ENCODE measurements around the gene NOM1. TPM values are rescaled to one million over a fixed set of nuclear protein-coding genes. Genes with fewer than 3 reads are reported as not detected.

The NOM1 gene
- total RNA-seq, 4 donors from 2014 or later: 2.6 to 26.2 (median 20.4) TPM

GRCh38 chr7:156979711-156980110, 30.2 kb downstream of the NOM1 start:
- H3K27ac ChIP-seq: no peak overlapping the region
- H3K4me3 ChIP-seq: no peak overlapping the region
- TF ChIP-seq POLR2A (IDR thresholded peaks at IDR 0.05): no peak
- TF ChIP-seq, protein P1, sequence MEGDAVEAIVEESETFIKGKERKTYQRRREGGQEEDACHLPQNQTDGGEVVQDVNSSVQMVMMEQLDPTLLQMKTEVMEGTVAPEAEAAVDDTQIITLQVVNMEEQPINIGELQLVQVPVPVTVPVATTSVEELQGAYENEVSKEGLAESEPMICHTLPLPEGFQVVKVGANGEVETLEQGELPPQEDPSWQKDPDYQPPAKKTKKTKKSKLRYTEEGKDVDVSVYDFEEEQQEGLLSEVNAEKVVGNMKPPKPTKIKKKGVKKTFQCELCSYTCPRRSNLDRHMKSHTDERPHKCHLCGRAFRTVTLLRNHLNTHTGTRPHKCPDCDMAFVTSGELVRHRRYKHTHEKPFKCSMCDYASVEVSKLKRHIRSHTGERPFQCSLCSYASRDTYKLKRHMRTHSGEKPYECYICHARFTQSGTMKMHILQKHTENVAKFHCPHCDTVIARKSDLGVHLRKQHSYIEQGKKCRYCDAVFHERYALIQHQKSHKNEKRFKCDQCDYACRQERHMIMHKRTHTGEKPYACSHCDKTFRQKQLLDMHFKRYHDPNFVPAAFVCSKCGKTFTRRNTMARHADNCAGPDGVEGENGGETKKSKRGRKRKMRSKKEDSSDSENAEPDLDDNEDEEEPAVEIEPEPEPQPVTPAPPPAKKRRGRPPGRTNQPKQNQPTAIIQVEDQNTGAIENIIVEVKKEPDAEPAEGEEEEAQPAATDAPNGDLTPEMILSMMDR (IDR thresholded peaks at IDR 0.05): no peak
- no peaks in the 10 kb centered on the region for H3K4me1 ChIP-seq
- intact Hi-C loops (cut with DNase I; ENCODE audit: low total_unique reads): no loop called here
- peaks cover 0 to 8% of the 10 kb centered on the region in 2 donors for H3K9me3 ChIP-seq
- DNase-seq: no peak
- no peaks in the 10 kb centered on the region for H3K27me3 ChIP-seq
- H3K36me3 ChIP-seq: no peaks in the 10 kb centered on the region

- TF ChIP-seq, protein P1 (IDR thresholded peaks at IDR 0.05): no peak
- TF ChIP-seq POLR2A (IDR thresholded peaks at IDR 0.05): no peak
- Histone ChIP-seq H3K27ac (peak overlapping the region; percentile 48 to 56), H3K4me1 (no peaks in the 10 kb centered on the region), H3K36me3 (no peaks in the 10 kb centered on the region), H3K27me3 (no peaks in the 10 kb centered on the region), H3K4me3 (no peak overlapping the region), H3K9me3 (peaks cover 0 to 4% of the 10 kb centered on the region in 2 donors)
- intact Hi-C loops (cut with DNase I; ENCODE audit: low total_unique reads): no loop called here
- DNase-seq: peak in 1 of 2 donors; percentile 42
Observed at GRCh38 chr7:156984174-156984891, 34.8 kb downstream of the NOM1 start.

DNA sequence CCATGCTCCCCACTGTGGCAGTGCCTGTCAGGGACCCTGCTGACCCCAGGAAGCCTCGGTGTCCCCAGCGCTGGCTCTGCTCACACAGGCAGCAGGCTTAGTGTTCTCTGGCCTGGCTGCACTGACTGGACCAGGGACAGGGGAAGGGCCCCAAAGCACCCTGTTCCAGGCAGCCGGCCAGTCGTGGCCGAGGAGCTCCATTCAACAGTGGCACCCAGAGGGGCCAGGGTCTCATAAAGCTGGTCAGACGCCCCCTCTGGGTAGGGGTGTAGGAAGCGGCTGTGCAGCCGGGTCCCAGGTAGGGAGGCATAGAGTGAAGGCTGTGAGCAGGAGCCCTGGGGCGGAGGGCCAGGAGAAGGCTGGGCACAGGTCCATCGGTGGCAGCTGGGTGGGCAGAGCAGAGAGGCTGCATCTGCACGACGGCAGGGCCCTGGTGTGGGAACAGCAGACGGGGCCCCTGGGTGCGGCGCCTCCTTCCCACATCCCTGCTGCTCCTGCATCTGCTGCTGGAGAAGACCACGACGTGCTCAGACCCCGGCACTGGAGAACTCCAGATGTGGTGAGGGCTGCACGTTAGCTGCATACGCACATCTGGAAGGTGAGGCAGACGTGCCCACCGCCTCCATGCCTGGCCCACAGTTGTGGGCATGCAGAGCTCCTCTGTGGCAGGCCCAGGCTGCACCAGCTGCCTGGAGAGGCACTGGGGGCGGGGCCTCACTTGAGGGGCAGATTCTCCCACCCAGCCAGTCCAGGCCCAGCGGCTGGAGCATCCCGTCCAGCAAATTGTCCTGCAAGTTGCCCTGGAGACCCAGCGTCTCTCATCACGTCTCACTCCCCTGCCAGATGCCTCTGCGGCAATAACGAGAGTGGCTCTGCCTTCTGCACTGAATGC, 35.8 kb downstream of the NOM1 start:
- Histone ChIP-seq H3K9me3 (no peaks in the 10 kb centered on the region), H3K27me3 (no peaks in the 10 kb centered on the region), H3K36me3 (no peaks in the 10 kb centered on the region), H3K4me1 (no peaks in the 10 kb centered on the region), H3K4me3 (no peak overlapping the region), H3K27ac (peak overlapping the region; percentile 48 to 56)
- no peak for DNase-seq
- intact Hi-C loops (cut with DNase I; ENCODE audit: low total_unique reads): no loop called here
- TF ChIP-seq, protein P1 (IDR thresholded peaks at IDR 0.05): no peak
- TF ChIP-seq POLR2A (IDR thresholded peaks at IDR 0.05): no peak

DNA sequence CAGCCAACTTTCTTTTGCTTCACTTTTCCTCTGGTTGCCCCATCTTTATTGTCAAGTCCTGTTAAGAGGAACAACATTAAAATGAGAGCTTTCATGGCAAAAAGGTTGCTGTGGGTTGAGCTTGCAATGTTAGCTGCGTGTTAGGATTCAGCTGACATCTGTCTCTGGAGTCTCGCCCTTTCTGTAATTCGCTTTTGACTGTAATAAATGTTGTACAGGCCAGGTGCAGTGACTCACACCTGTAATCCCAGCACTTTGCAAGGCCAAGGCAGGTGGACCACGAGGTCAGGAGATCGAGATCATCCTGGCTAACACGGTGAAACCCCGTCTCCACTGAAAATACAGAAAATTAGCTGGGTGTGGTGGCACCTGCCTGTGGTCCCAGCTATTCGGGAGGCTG, 36.9 kb downstream of the NOM1 start:
- no peak overlapping the region for H3K27ac ChIP-seq

More for the DNA sequence above, 36.9 kb downstream of the NOM1 start:
- no peak for DNase-seq
- Histone ChIP-seq H3K4me3 (no peak overlapping the region), H3K4me1 (no peaks in the 10 kb centered on the region), H3K27me3 (no peaks in the 10 kb centered on the region), H3K9me3 (no peaks in the 10 kb centered on the region), H3K36me3 (no peaks in the 10 kb centered on the region)
- intact Hi-C loops (cut with DNase I; ENCODE audit: low total_unique reads): no loop called here
- TF ChIP-seq, protein P1 (IDR thresholded peaks at IDR 0.05): no peak
- TF ChIP-seq POLR2A (IDR thresholded peaks at IDR 0.05): no peak

All from uterus (tissue), 4 donors.